ENCODE measurements around the gene BBLN.
A peak's percentile ranks its signal among the peaks of the same experiment; 100 is the strongest.
"Not testable (repeated sequence)": the region's sequence is repeated elsewhere in the genome, so short reads cannot be mapped to it uniquely, and the experiment has no call there.

Gene BBLN

GRCh38 chr9:128128836-128129590 is 31.1 kb upstream of the BBLN start:
- Histone ChIP-seq H3K27me3 (replicated peaks; ENCODE audit: control insufficient read depth, insufficient read depth, low read length) (no peaks in the 10 kb centered on the region; the same call in 1 of the 2 replicates), H3K36me3 (ENCODE audit: control insufficient read depth, insufficient read depth, low read length) (peaks cover 3% of the 10 kb centered on the region), H3K4me3 (replicated peaks; ENCODE audit: low read depth, low read length) (peak overlapping the region; percentile 91)
- TF ChIP-seq, protein P1, sequence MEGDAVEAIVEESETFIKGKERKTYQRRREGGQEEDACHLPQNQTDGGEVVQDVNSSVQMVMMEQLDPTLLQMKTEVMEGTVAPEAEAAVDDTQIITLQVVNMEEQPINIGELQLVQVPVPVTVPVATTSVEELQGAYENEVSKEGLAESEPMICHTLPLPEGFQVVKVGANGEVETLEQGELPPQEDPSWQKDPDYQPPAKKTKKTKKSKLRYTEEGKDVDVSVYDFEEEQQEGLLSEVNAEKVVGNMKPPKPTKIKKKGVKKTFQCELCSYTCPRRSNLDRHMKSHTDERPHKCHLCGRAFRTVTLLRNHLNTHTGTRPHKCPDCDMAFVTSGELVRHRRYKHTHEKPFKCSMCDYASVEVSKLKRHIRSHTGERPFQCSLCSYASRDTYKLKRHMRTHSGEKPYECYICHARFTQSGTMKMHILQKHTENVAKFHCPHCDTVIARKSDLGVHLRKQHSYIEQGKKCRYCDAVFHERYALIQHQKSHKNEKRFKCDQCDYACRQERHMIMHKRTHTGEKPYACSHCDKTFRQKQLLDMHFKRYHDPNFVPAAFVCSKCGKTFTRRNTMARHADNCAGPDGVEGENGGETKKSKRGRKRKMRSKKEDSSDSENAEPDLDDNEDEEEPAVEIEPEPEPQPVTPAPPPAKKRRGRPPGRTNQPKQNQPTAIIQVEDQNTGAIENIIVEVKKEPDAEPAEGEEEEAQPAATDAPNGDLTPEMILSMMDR (IDR thresholded peaks at IDR 0.05; ENCODE audit: insufficient read depth, low read length, poor library complexity, severe bottlenecking) = no peak
- no peak for DNase-seq (ENCODE audit: extremely low read depth, insufficient read length)

DNA sequence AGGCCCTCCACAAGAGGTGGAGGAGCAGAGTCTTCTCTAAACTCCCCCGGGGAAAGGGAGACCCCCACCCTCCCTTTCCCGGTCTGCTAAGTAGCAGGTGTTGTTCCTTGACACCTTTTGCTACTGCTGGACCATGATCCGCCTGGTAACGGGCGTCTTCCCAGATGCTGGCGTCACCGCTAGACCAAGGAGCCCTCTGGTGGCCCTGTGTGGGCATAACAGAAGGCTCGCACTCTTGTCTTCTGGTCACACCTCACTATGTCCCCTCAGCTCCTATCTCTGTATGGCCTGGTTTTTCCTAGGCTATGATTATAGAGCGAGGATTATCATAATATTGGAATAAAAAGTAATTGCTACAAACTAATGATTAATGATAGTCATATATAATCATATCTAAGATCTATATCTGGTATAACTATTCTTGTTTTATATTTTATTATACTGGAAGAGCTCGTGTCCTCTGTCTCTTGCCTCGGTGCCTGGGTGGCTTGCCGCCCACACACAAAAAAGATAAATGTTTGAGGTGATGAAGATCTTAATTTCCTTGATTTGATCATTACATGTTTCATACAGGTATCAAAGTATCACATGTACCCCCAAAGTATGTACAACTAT is 30.0 kb upstream of the BBLN start:
- not testable (repeated sequence) for H3K36me3 ChIP-seq (ENCODE audit: control insufficient read depth, insufficient read depth, low read length); H3K27me3 ChIP-seq (replicated peaks; ENCODE audit: control insufficient read depth, insufficient read depth, low read length); DNase-seq (ENCODE audit: extremely low read depth, insufficient read length); H3K4me3 ChIP-seq (replicated peaks; ENCODE audit: low read depth, low read length)

DNA sequence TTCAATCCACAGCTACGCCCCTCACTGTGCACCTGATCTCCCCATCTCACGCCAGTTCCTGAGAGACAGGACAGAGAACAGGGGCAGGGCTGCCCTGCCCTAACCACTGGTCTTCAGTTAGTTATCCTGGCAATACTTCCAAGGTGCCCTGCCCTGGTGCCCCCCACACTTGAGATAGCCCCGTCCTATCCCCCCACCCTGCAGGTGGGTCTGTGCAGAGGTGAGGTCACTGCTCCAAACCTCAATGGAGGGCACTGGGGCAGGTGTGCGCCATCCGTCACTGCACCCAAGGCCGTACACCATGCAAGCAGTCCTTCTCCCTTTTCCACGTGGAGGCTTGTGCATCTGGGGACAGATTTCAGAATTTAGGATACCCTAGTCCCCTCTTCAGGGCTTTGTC is 29.4 kb upstream of the BBLN start:
- not testable (repeated sequence) for H3K27me3 ChIP-seq (replicated peaks; ENCODE audit: control insufficient read depth, insufficient read depth, low read length); DNase-seq (ENCODE audit: extremely low read depth, insufficient read length); H3K4me3 ChIP-seq (replicated peaks; ENCODE audit: low read depth, low read length); H3K36me3 ChIP-seq (ENCODE audit: control insufficient read depth, insufficient read depth, low read length)

GRCh38 chr9:128131346-128131745 is 28.7 kb upstream of the BBLN start:
- H3K4me3 ChIP-seq (replicated peaks; ENCODE audit: low read depth, low read length); DNase-seq (ENCODE audit: extremely low read depth, insufficient read length); H3K36me3 ChIP-seq (ENCODE audit: control insufficient read depth, insufficient read depth, low read length); H3K27me3 ChIP-seq (replicated peaks; ENCODE audit: control insufficient read depth, insufficient read depth, low read length): not testable (repeated sequence)

GRCh38 chr9:128132139-128132538 is 27.9 kb upstream of the BBLN start:
- not testable (repeated sequence) for H3K4me3 ChIP-seq (replicated peaks; ENCODE audit: low read depth, low read length); DNase-seq (ENCODE audit: extremely low read depth, insufficient read length); H3K27me3 ChIP-seq (replicated peaks; ENCODE audit: control insufficient read depth, insufficient read depth, low read length); H3K36me3 ChIP-seq (ENCODE audit: control insufficient read depth, insufficient read depth, low read length)

- H3K4me3 ChIP-seq (replicated peaks; ENCODE audit: low read depth, low read length); H3K27me3 ChIP-seq (replicated peaks; ENCODE audit: control insufficient read depth, insufficient read depth, low read length); H3K36me3 ChIP-seq (ENCODE audit: control insufficient read depth, insufficient read depth, low read length); DNase-seq (ENCODE audit: extremely low read depth, insufficient read length): not testable (repeated sequence)
Observed at GRCh38 chr9:128135561-128135960, 24.5 kb upstream of the BBLN start.

GRCh38 chr9:128136816-128137793 is 23.0 kb upstream of the BBLN start:
- H3K27me3 ChIP-seq (replicated peaks; ENCODE audit: control insufficient read depth, insufficient read depth, low read length) = no peaks in the 10 kb centered on the region
- H3K36me3 ChIP-seq (ENCODE audit: control insufficient read depth, insufficient read depth, low read length) = no peaks in the 10 kb centered on the region
- DNase-seq (ENCODE audit: extremely low read depth, insufficient read length) = no peak
- no peak overlapping the region for H3K4me3 ChIP-seq (replicated peaks; ENCODE audit: low read depth, low read length)
- TF ChIP-seq, protein P1 (IDR thresholded peaks at IDR 0.05; ENCODE audit: insufficient read depth, low read length, poor library complexity, severe bottlenecking) = no peak

DNA sequence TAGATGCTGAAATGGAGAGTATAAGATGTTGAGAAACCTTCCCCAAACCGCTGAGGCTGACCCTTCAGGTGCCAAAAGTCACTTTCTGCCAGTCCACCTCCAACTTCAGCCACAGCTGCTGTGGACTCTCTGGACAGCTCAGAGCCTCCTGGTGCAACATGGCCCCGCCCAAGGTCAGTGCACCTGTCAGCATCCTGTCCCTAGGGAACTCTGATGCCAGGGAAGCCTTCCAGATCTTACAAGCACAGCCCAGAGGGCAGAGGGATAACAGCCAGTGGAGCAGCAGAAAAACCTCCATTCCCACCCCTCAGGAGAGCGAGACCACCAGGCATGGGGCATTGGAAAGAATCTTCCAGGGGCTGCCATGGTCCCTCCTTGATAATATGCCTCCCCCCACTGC is 22.1 kb upstream of the BBLN start:
- H3K4me3 ChIP-seq (replicated peaks; ENCODE audit: low read depth, low read length) = no peak overlapping the region

More for the DNA sequence above, 22.1 kb upstream of the BBLN start:
- H3K36me3 ChIP-seq (ENCODE audit: control insufficient read depth, insufficient read depth, low read length) = no peaks in the 10 kb centered on the region
- TF ChIP-seq, protein P1 (IDR thresholded peaks at IDR 0.05; ENCODE audit: insufficient read depth, low read length, poor library complexity, severe bottlenecking) = no peak
- DNase-seq (ENCODE audit: extremely low read depth, insufficient read length) = no peak
- no peaks in the 10 kb centered on the region for H3K27me3 ChIP-seq (replicated peaks; ENCODE audit: control insufficient read depth, insufficient read depth, low read length)

Measured in GM06990 (cell line).